Subcutaneous abdominal adipose tissue (tissue), 5 donors: ENCODE results near the gene CENPV.
"Not testable (repeated sequence)": the region's sequence is repeated elsewhere in the genome, so short reads cannot be mapped to it uniquely, and the experiment has no call there.

ENCODE experiments used
- H3K27ac ChIP-seq: one replicate; pipeline ENCODE4 v1.7.0; 2013; ENCODE audit warnings: low read depth, mild to moderate bottlenecking, inconsistent platforms, low read length, moderate library complexity
- H3K27me3 ChIP-seq, 5 donors: one replicate each; pipeline ENCODE4 v1.7.0; 2013; ENCODE audit warnings: low read length in 5 of 5, inconsistent platforms in 1 of 5; ENCODE audit not compliant: control insufficient read depth in 5 of 5, insufficient read depth in 4 of 5
- H3K36me3 ChIP-seq, 5 donors: one replicate each; pipeline ENCODE4 v1.7.0; 2013; ENCODE audit warnings: low read length in 5 of 5; ENCODE audit not compliant: control insufficient read depth in 5 of 5, insufficient read depth in 5 of 5
- H3K4me1 ChIP-seq, 5 donors: one replicate each; pipeline ENCODE4 v1.7.0; 2013; ENCODE audit warnings: low read length in 5 of 5, mild to moderate bottlenecking in 3 of 5, moderate library complexity in 1 of 5; ENCODE audit not compliant: control insufficient read depth in 5 of 5, insufficient read depth in 5 of 5
- H3K4me3 ChIP-seq, 5 donors: one replicate each; pipeline ENCODE4 v1.7.0; 2013; ENCODE audit warnings: low read length in 5 of 5, low read depth in 1 of 5
- H3K9ac ChIP-seq, 5 donors: one replicate each; pipeline ENCODE4 v1.7.0; 2013; ENCODE audit warnings: low read length in 5 of 5, mild to moderate bottlenecking in 4 of 5, moderate library complexity in 3 of 5
- H3K9me3 ChIP-seq, 5 donors: one replicate each; pipeline ENCODE4 v1.7.0; 2013; ENCODE audit warnings: low read length in 5 of 5; ENCODE audit not compliant: control insufficient read depth in 5 of 5
- donor health status: healthy.
- donor health status: healthy.
- donor health status: healthy.
- donor health status: healthy.
- donor health status: healthy.

CENPV gene

DNA sequence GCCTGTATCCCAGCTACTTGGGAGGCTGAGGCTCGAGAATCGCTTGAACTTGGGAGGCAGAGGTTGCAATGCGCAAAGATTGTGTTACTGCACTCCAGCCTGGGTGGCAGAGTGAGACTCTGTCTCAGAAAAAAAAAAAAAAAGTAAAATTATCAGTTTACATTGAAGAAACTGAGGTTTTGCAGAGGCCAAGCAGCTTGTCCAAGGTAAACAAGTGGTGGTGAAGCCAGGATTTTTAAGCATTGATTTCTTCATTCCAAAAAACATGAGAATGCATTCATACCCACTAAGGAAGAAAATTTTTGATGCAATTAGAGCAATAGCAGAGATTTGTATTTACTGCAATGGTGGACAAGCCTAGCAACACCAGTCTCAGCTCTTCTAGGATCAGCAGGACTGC, 52.7 kb downstream of the CENPV start:
- Histone ChIP-seq H3K4me3 (no peak overlapping the region), H3K27ac (no peak overlapping the region), H3K4me1 (no peaks in the 10 kb centered on the region), H3K9me3 (no peaks in the 10 kb centered on the region), H3K9ac (no peak overlapping the region), H3K27me3 (no peaks in the 10 kb centered on the region), H3K36me3 (peaks cover 0 to 19% (median 12%) of the 10 kb centered on the region in 5 donors)

DNA sequence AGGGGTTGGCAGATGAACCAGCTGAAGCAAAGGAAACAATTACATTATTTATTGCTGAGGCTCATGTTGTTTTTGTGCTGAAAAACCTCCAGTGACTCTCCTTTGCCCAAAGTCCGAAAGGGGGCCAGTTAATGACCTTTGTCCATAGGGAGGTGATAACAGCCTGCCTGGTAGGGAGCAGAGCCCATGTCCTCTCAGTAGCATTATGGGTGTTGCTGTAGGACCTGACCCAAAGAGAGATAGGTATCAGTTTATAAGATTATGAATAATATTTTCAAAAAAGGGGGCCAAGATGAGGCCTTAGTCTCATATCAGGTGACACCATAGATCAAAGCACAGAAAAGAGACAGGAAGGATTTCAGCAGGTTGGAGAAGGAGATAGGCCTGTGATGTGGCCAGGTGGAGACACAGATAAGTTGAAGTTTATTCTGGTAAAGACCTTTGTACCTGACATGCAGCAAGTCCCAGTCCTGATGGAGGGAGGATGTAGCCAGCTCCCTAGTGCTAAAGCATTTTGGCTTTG, 55.1 kb downstream of the CENPV start:
- H3K9ac ChIP-seq = no peak overlapping the region
- H3K27ac ChIP-seq = no peak overlapping the region
- no peaks in the 10 kb centered on the region for H3K4me1 ChIP-seq
- peaks cover 0 to 19% (median 9%) of the 10 kb centered on the region in 5 donors for H3K36me3 ChIP-seq
- H3K27me3 ChIP-seq = no peaks in the 10 kb centered on the region
- no peak overlapping the region for H3K4me3 ChIP-seq
- H3K9me3 ChIP-seq = no peaks in the 10 kb centered on the region

DNA sequence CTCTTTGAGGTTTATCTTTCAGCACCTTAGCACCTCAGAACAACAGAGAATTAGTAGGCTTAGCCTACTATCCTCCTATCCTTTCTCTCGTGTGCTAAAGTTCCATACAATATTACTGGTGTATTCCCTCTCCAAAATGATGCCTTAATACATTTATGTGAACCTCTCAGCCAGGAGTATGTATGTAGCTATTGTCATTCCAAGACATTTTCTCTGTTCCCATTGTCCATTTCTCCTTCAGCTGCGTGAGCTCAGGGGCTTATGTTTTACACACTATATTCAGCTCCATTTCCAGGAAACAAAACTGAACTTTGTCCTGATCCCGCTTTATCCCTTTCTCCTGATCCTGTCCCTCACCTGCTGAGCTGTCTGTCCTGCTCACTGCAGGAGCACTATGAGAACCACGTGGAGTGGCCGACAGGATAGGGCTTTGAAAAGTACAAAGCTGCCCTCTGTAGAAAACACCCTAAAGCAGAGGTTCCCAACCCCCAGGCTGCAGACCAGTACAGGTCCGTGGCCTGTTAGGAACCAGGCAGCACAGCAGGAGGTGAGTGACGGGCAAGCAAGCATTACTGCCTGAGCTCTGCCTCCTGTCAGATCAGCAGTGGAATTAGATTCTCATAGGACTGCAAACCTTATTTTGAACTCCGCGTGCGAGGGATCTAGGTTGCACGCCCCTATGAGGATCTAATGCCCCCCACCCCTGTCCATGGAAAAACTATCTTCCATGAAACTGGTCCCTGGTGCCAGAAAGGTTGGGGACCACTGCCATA, 55.7 kb downstream of the CENPV start:
- H3K9me3 ChIP-seq = no peaks in the 10 kb centered on the region
- peaks cover 0 to 13% (median 9%) of the 10 kb centered on the region in 5 donors for H3K36me3 ChIP-seq
- no peaks in the 10 kb centered on the region for H3K4me1 ChIP-seq
- no peak overlapping the region for H3K9ac ChIP-seq
- H3K4me3 ChIP-seq = no peak overlapping the region
- no peak overlapping the region for H3K27ac ChIP-seq
- H3K27me3 ChIP-seq = no peaks in the 10 kb centered on the region

DNA sequence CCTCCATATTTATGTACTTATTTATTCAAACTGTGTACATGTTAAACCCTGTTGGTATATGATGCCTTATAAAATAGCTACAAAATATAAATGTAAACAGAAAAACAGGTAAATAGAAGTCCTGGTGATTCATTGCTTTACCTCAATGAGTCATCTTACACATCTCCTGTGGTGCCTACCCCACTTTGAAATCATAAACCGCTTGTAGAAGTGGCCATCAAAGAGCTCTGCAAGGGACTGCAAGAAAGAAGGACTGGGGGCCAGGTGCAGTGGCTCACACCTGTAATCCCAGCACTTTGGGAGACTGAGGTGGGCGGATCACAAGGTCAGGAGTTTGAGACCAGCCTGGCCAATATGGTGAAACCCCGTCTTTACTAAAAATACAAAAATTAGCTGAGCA, 57.2 kb downstream of the CENPV start:
- not testable (repeated sequence) for H3K9ac ChIP-seq, H3K4me1 ChIP-seq, H3K27me3 ChIP-seq, H3K27ac ChIP-seq, H3K4me3 ChIP-seq, H3K9me3 ChIP-seq, H3K36me3 ChIP-seq

DNA sequence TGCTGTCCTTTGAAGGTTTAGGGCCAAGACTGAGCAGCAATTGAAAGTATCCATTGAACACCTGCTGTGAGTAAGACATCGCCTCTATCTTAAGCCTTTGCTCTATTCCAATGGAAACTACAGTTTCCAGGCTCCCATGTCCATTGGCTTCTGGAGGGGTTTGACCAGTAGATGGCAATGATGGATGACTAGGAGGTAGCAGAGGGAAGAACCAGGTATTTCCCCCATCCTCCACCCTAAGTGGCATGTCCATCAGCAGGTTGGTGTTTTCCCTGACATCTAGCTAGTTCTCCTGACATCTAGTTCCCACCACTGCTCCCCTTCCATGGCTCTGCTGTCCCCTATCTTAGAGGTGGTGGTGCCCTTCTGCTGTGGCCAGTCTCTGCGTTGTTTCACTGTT, 58.7 kb downstream of the CENPV start:
- Histone ChIP-seq H3K36me3 (no peaks in the 10 kb centered on the region), H3K4me3 (no peak overlapping the region), H3K9me3 (no peaks in the 10 kb centered on the region), H3K27me3 (no peaks in the 10 kb centered on the region), H3K4me1 (no peaks in the 10 kb centered on the region), H3K27ac (no peak overlapping the region), H3K9ac (no peak overlapping the region)

DNA sequence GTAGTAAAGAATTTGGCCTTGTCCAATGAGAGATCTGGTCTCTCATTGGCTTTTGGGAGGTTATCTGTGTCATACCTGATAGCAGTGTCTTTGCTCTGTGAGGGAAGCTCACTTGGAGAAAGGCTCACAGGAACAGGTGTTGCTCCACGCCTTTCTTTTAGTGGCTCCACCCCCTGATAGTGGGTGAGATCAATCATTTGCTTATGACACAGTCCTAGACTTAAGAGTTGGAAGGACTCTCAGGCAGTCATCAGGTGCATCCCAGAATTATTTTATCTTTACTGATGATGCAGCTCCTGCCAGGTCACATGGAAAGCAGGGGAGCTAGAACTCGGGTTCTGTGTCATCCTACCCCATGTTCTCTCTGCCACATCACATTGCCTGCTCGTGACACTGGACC, 59.3 kb downstream of the CENPV start:
- no peak overlapping the region for H3K9ac ChIP-seq
- no peaks in the 10 kb centered on the region for H3K27me3 ChIP-seq
- H3K36me3 ChIP-seq = no peaks in the 10 kb centered on the region
- H3K4me1 ChIP-seq = no peaks in the 10 kb centered on the region
- no peak overlapping the region for H3K27ac ChIP-seq
- no peak overlapping the region for H3K4me3 ChIP-seq
- H3K9me3 ChIP-seq = no peaks in the 10 kb centered on the region
